ENCODE data around the gene PCNT. TPM values are rescaled to one million over a fixed set of nuclear protein-coding genes. Genes with fewer than 3 reads are reported as not detected.

Gene PCNT
- total and polyA plus RNA-seq, 2 experiments from 2014 or later = 14.9 to 23.8 TPM

DNA sequence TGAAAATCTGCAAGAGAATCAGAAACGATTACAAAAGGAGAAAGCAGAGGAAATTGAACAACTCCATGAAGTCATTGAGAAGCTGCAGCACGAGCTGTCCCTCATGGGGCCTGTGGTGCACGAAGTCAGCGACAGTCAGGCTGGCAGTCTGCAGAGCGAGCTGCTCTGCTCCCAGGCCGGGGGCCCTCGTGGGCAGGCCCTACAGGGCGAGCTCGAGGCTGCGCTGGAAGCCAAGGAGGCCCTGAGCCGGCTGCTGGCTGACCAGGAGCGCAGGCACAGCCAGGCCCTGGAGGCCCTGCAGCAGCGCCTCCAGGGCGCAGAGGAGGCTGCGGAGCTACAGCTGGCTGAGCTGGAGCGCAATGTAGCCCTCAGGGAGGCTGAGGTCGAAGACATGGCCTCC is 87.3 kb downstream of the PCNT start:
- Histone ChIP-seq H2AFZ (no peak overlapping the region), H3K9ac (no peak overlapping the region), H3K4me1 (ENCODE audit: insufficient read depth) (no peaks in the 10 kb centered on the region), H3K27me3 (replicated peaks; ENCODE audit: insufficient read depth) (no peaks in the 10 kb centered on the region), H3K9me3 (ENCODE audit: low read depth) (no peaks in the 10 kb centered on the region), H4K20me1 (ENCODE audit: insufficient read depth) (no peaks in the 10 kb centered on the region), H3K36me3 (ENCODE audit: low read depth) (0 out of 2 replicates have a peak, but pooled peaks cover 5% of the 10 kb centered on the region), H3K4me3 (no peak overlapping the region), H3K79me2 (ENCODE audit: insufficient read depth) (no peaks in the 10 kb centered on the region), H3K9me2 (ENCODE audit: insufficient read depth) (no peaks in the 10 kb centered on the region), H3F3A (ENCODE audit: insufficient read depth) (no peaks in the 10 kb centered on the region), H3K4me2 (ENCODE audit: unreplicated experiment) (no peak overlapping the region), H3K27ac (no peak overlapping the region)
- WGBS, 2 experiments (ENCODE audit: low coverage in 1 of 2, low lambda C conversion rate in 2 of 2, missing lambda C conversion rate in 2 of 2) = 96 to 97% methylated on average over 15 to 17 of the region's 17 CpGs
- no peak for TF ChIP-seq EZH2phosphoT487 (IDR thresholded peaks at IDR 0.05; ENCODE audit: insufficient read depth, low read depth)
- TF ChIP-seq EZH2 (IDR thresholded peaks at IDR 0.05; ENCODE audit: insufficient read depth, poor library complexity, severe bottlenecking) = no peak
- DNase-seq = no peak
- in situ Hi-C loops (cut with MboI) = no loop called here

DNA sequence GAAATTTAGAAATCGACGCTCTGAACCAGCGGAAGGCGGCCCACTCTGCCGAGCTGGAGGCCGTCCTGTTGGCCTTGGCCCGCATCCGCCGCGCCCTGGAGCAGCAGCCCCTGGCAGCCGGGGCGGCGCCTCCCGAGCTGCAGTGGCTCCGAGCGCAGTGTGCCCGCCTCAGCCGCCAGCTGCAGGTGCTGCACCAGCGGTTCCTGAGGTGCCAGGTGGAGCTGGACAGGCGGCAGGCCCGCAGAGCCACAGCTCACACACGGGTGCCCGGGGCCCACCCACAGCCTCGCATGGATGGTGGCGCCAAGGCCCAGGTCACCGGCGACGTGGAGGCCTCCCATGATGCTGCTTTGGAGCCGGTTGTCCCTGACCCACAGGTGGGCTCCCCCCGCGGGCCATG is 87.7 kb downstream of the PCNT start:
- 97% methylated on average over 30 to 31 of the region's 31 CpGs for WGBS, 2 experiments (ENCODE audit: low coverage in 1 of 2, low lambda C conversion rate in 2 of 2, missing lambda C conversion rate in 2 of 2)
- Histone ChIP-seq H3K4me2 (ENCODE audit: unreplicated experiment) (no peak overlapping the region), H3K9me3 (ENCODE audit: low read depth) (no peaks in the 10 kb centered on the region), H3K9me2 (ENCODE audit: insufficient read depth) (no peaks in the 10 kb centered on the region), H3K9ac (no peak overlapping the region), H3K79me2 (ENCODE audit: insufficient read depth) (no peaks in the 10 kb centered on the region), H2AFZ (no peak overlapping the region), H3K27ac (no peak overlapping the region), H3K27me3 (replicated peaks; ENCODE audit: insufficient read depth) (no peaks in the 10 kb centered on the region), H3K4me1 (ENCODE audit: insufficient read depth) (no peaks in the 10 kb centered on the region), H4K20me1 (ENCODE audit: insufficient read depth) (no peaks in the 10 kb centered on the region), H3K36me3 (ENCODE audit: low read depth) (0 out of 2 replicates have a peak, but pooled peaks cover 5% of the 10 kb centered on the region), H3K4me3 (no peak overlapping the region), H3F3A (ENCODE audit: insufficient read depth) (no peaks in the 10 kb centered on the region)
- no peak for DNase-seq
- TF ChIP-seq EZH2phosphoT487 (IDR thresholded peaks at IDR 0.05; ENCODE audit: insufficient read depth, low read depth) (no peak), EZH2 (IDR thresholded peaks at IDR 0.05; ENCODE audit: insufficient read depth, poor library complexity, severe bottlenecking) (no peak)
- in situ Hi-C loops (cut with MboI) = no loop called here

DNA sequence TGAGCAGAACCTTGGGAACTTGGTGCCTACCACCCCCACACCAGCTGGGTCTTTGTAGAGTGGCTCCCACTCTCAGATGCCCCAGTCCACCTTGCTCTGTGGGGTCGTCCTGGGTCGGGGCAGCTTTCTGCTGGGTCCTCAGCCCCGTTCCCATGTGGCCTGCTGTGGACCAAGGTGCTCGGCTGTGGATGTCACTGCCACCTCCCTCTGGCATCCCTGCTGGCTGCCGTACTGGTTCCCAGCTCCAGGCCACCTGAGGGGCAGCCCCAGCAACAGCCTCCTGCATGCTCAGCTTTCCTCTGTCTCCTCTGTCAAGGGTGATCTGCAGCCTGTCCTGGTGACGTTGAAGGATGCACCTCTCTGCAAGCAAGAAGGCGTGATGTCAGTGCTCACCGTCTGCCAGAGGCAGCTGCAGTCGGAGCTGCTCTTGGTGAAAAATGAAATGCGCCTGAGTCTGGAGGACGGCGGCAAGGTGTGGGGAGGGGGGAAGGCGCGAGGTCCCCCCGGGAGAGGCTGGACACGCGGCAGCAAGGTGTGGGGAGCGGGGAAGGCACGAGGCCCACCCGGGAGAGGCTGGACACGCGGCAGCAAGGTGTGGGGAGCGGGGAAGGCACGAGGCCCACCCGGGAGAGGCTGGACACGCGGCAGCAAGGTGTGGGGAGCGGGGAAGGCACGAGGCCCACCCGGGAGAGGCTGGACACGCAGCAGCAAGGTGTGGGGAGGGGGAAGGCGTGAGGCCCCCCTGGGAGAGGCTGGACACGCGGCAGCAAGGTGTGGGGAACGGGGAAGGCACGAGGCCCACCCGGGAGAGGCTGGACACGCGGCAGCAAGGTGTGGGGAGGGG is 88.8 kb downstream of the PCNT start:
- H4K20me1 ChIP-seq (ENCODE audit: insufficient read depth) = no peaks in the 10 kb centered on the region
- 0 out of 2 replicates have a peak, but pooled peaks cover 10% of the 10 kb centered on the region for H3K36me3 ChIP-seq (ENCODE audit: low read depth)
- no peaks in the 10 kb centered on the region for H3K27me3 ChIP-seq (replicated peaks; ENCODE audit: insufficient read depth)
- H3K9me3 ChIP-seq (ENCODE audit: low read depth) = no peaks in the 10 kb centered on the region
- in situ Hi-C loops (cut with MboI) = no loop called here
- H3K9ac ChIP-seq = no peak overlapping the region
- H3K79me2 ChIP-seq (ENCODE audit: insufficient read depth) = no peaks in the 10 kb centered on the region
- H3K4me2 ChIP-seq (ENCODE audit: unreplicated experiment) = no peak overlapping the region
- WGBS, 2 experiments (ENCODE audit: low coverage in 1 of 2, low lambda C conversion rate in 2 of 2, missing lambda C conversion rate in 2 of 2) = 89 to 96% methylated on average over 16 to 39 of the region's 39 CpGs
- TF ChIP-seq EZH2 (IDR thresholded peaks at IDR 0.05; ENCODE audit: insufficient read depth, poor library complexity, severe bottlenecking) = no peak
- no peak for TF ChIP-seq EZH2phosphoT487 (IDR thresholded peaks at IDR 0.05; ENCODE audit: insufficient read depth, low read depth)
- H2AFZ ChIP-seq = no peak overlapping the region
- DNase-seq = no peak
- no peaks in the 10 kb centered on the region for H3F3A ChIP-seq (ENCODE audit: insufficient read depth)
- no peak overlapping the region for H3K27ac ChIP-seq
- H3K4me1 ChIP-seq (ENCODE audit: insufficient read depth) = no peaks in the 10 kb centered on the region
- H3K9me2 ChIP-seq (ENCODE audit: insufficient read depth) = no peaks in the 10 kb centered on the region
- H3K4me3 ChIP-seq = no peak overlapping the region

DNA sequence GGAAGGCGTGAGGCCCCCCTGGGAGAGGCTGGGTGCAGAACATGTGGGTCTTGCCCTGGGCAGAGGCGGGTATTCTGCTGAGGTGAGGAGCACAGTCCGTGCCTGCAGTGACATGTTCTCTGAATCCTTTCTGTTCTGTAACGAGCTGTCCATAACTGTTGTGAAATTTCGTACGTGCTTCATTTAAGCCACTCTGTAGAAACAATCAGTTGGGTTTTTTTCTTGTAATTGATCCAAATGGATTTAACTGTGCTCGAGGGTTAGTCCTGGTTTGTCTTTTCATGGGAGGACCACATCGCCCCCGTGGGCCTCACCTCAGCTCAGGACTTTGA is 89.4 kb downstream of the PCNT start:
- H3K9ac ChIP-seq = no peak overlapping the region
- no peaks in the 10 kb centered on the region for H4K20me1 ChIP-seq (ENCODE audit: insufficient read depth)
- H3K9me3 ChIP-seq (ENCODE audit: low read depth) = no peaks in the 10 kb centered on the region
- no peaks in the 10 kb centered on the region for H3K79me2 ChIP-seq (ENCODE audit: insufficient read depth)
- 92 to 93% methylated on average over 9 of the region's 9 CpGs for WGBS, 2 experiments (ENCODE audit: low coverage in 1 of 2, low lambda C conversion rate in 2 of 2, missing lambda C conversion rate in 2 of 2)
- no peaks in the 10 kb centered on the region for H3F3A ChIP-seq (ENCODE audit: insufficient read depth)
- no peaks in the 10 kb centered on the region for H3K4me1 ChIP-seq (ENCODE audit: insufficient read depth)
- no peak overlapping the region for H2AFZ ChIP-seq
- DNase-seq = no peak
- no peaks in the 10 kb centered on the region for H3K27me3 ChIP-seq (replicated peaks; ENCODE audit: insufficient read depth)
- no peak overlapping the region for H3K27ac ChIP-seq
- H3K4me2 ChIP-seq (ENCODE audit: unreplicated experiment) = no peak overlapping the region
- H3K9me2 ChIP-seq (ENCODE audit: insufficient read depth) = no peaks in the 10 kb centered on the region
- no peak for TF ChIP-seq EZH2phosphoT487 (IDR thresholded peaks at IDR 0.05; ENCODE audit: insufficient read depth, low read depth)
- TF ChIP-seq EZH2 (IDR thresholded peaks at IDR 0.05; ENCODE audit: insufficient read depth, poor library complexity, severe bottlenecking) = no peak
- in situ Hi-C loops (cut with MboI) = no loop called here
- no peak overlapping the region for H3K4me3 ChIP-seq
- H3K36me3 ChIP-seq (ENCODE audit: low read depth) = 0 out of 2 replicates have a peak, but pooled peaks cover 13% of the 10 kb centered on the region

Measured in GM23248 (cell line).